ENCODE results near the gene USF3. TPM values are rescaled to one million over a fixed set of nuclear protein-coding genes. Genes with fewer than 3 reads are reported as not detected.
A peak's percentile ranks its signal among the peaks of the same experiment; 100 is the strongest.

Gene USF3
- total and polyA plus RNA-seq, 2 of the 13 experiments (the other 11 are each of a cell fraction or from before 2014, with no cell fraction given), result 6.3 to 15.2 TPM

DNA sequence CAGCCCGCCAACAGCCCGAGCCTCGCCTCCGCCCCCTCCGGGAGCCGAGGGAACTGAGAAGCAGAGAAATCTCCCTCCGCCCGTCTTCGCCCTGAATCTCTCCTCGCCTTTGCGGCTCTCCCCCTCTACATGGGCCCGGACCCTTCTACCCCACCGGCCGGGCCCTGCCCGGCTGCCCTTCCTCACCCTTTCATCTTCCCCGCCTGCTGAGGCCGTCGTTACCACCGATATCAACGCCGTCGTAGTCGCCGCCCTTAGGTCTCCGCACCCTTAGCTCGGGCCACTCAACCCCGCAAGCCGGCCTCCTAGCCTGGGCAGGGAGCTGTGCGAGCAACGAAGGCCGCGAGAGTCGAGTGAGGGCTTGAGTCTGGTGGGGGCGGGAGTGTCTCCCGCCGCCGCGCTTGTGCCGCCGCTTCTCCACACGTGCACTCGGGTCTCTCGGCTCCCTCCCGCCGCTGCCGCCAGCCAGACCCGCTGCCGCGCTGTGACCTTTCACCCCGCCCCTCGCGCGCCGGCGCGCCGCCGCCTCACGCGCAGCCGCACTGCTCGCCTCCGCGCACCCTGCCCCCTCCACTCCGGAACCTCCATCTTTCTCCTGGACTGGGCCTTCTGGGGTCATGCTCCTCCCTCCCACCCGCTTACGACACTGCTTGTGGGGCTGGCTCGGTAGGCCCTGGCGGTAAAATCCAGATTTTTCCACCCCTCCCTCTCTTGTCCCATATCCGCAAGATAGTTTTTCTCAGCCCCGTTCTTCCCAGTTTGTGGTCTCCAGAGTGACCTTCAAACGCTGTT is 49.5 kb upstream of the USF3 start, which contains the start of gene NAA50 (continued):
- TF ChIP-seq MEF2D (CRISPR knock-in tag; IDR thresholded peaks at IDR 0.05) (no peak), BATF2 (CRISPR knock-in tag; IDR thresholded peaks at IDR 0.05) (no peak; the same call in 1 of the 2 replicates), XBP1 (CRISPR knock-in tag; IDR thresholded peaks at IDR 0.05) (no peak), ZNF776 (CRISPR knock-in tag; IDR thresholded peaks at IDR 0.05) (peak; percentile 82), HOXD1 (CRISPR knock-in tag; IDR thresholded peaks at IDR 0.05) (no peak), PATZ1 (CRISPR knock-in tag; IDR thresholded peaks at IDR 0.05) (peak; percentile 80), ZNF75D (CRISPR knock-in tag; IDR thresholded peaks at IDR 0.05; ENCODE audit: borderline replicate concordance) (peak; percentile 89; the same call in 1 of the 2 replicates), ZFX (CRISPR knock-in tag; IDR thresholded peaks at IDR 0.05; ENCODE audit: low read depth) (peak; percentile 89), ZNF468 (CRISPR knock-in tag; IDR thresholded peaks at IDR 0.05) (0 out of 2 replicates have a peak, but pooled peaks have one; percentile 38), DNMT3B (CRISPR knock-in tag; conservative IDR thresholded peaks at IDR 0.05) (no peak), HNF1B (CRISPR knock-in tag; IDR thresholded peaks at IDR 0.05) (peak; percentile 48), NR0B2 (CRISPR knock-in tag; IDR thresholded peaks at IDR 0.05) (peak; percentile 83), ERF (CRISPR knock-in tag; IDR thresholded peaks at IDR 0.05) (peak; percentile 6; the same call in 1 of the 2 replicates), ZNF749 (CRISPR knock-in tag; IDR thresholded peaks at IDR 0.05; ENCODE audit: borderline replicate concordance) (peak; percentile 60; the same call in 1 of the 2 replicates), ZNF383 (CRISPR knock-in tag; IDR thresholded peaks at IDR 0.05; ENCODE audit: borderline replicate concordance) (no peak)
- TF ChIP-seq, protein P1, sequence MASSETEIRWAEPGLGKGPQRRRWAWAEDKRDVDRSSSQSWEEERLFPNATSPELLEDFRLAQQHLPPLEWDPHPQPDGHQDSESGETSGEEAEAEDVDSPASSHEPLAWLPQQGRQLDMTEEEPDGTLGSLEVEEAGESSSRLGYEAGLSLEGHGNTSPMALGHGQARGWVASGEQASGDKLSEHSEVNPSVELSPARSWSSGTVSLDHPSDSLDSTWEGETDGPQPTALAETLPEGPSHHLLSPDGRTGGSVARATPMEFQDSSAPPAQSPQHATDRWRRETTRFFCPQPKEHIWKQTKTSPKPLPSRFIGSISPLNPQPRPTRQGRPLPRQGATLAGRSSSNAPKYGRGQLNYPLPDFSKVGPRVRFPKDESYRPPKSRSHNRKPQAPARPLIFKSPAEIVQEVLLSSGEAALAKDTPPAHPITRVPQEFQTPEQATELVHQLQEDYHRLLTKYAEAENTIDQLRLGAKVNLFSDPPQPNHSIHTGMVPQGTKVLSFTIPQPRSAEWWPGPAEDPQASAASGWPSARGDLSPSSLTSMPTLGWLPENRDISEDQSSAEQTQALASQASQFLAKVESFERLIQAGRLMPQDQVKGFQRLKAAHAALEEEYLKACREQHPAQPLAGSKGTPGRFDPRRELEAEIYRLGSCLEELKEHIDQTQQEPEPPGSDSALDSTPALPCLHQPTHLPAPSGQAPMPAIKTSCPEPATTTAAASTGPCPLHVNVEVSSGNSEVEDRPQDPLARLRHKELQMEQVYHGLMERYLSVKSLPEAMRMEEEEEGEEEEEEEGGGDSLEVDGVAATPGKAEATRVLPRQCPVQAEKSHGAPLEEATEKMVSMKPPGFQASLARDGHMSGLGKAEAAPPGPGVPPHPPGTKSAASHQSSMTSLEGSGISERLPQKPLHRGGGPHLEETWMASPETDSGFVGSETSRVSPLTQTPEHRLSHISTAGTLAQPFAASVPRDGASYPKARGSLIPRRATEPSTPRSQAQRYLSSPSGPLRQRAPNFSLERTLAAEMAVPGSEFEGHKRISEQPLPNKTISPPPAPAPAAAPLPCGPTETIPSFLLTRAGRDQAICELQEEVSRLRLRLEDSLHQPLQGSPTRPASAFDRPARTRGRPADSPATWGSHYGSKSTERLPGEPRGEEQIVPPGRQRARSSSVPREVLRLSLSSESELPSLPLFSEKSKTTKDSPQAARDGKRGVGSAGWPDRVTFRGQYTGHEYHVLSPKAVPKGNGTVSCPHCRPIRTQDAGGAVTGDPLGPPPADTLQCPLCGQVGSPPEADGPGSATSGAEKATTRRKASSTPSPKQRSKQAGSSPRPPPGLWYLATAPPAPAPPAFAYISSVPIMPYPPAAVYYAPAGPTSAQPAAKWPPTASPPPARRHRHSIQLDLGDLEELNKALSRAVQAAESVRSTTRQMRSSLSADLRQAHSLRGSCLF (CRISPR knock-in tag; IDR thresholded peaks at IDR 0.05; ENCODE audit: borderline replicate concordance), result no peak
- TF ChIP-seq, protein P2, sequence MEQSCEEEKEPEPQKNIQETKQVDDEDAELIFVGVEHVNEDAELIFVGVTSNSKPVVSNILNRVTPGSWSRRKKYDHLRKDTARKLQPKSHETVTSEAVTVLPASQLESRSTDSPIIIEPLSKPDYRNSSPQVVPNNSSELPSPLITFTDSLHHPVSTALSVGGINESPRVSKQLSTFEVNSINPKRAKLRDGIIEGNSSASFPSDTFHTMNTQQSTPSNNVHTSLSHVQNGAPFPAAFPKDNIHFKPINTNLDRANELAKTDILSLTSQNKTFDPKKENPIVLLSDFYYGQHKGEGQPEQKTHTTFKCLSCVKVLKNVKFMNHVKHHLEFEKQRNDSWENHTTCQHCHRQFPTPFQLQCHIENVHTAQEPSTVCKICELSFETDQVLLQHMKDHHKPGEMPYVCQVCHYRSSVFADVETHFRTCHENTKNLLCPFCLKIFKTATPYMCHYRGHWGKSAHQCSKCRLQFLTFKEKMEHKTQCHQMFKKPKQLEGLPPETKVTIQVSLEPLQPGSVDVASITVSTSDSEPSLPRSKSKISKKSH (CRISPR knock-in tag; IDR thresholded peaks at IDR 0.05; ENCODE audit: borderline replicate concordance), result no peak
